HCT116 (cell line): ENCODE data around the gene FAM171A2. TPM values are rescaled to one million over a fixed set of nuclear protein-coding genes. Genes with fewer than 3 reads are reported as not detected.

ENCODE experiments used
- ATAC-seq: fragments of 200-7000 bp; cut with Tn5 transposase; 2 replicates; pipeline ENCODE4 v1.9.1; 2020; ENCODE audit warnings: mild to moderate bottlenecking, moderate library complexity
- BruUV-seq: library from RNA; stranded (reverse); fragments of 400-500 nt; replicated peaks from 2 replicates; lab custom pipeline; 2021; lab: Mats Ljungman, UMichigan
- CTCF ChIA-PET: fragments of 300-600 bp; sonication (Branson Sonifier 250); formaldehyde crosslinking; loops from one replicate; lab custom pipeline; 2021; ENCODE audit warnings: antibody characterized with exemption; lab: Charles Lee
- POLR2A ChIA-PET: fragments of 300-600, 350-600 bp; sonication (Branson Sonifier 250); formaldehyde crosslinking; loops from one replicate; lab custom pipeline; 2021; ENCODE audit warnings: antibody characterized with exemption; lab: Charles Lee
- RAD21 ChIA-PET, 2 experiments: fragments of 300-600 bp; sonication (Branson Sonifier 250); formaldehyde crosslinking; loops; one replicate each; lab custom pipeline; 2023; ENCODE audit warnings: low total read pairs in 2 of 2; ENCODE audit not compliant: uncharacterized antibody in 2 of 2, unreplicated experiment in 2 of 2, low non-redundant PET in 1 of 2; lab: Charles Lee
- DNase-seq: peaks from one replicate; pipeline ENCODE4 v3.0.0-alpha.2; 2010; ENCODE audit warnings: low read depth, low spot score
- H2AFZ ChIP-seq: fragments of 200-600 bp; shearing (Covaris generic), sonication (generic); 2 replicates; pipeline ENCODE4 v1.6.1; 2017; ENCODE audit warnings: low read depth, mixed run types, mixed read lengths, antibody characterized with exemption, low read length; ENCODE audit not compliant: poor library complexity, severe bottlenecking
- H3K27ac ChIP-seq: 2 replicates; pipeline ENCODE4 v1.5.1; 2012; ENCODE audit warnings: low read depth, low read length
- H3K27me3 ChIP-seq: fragments of 200-600 bp; sonication (generic); 2 replicates; pipeline ENCODE4 v1.6.1; 2016; ENCODE audit warnings: mixed run types, low read length, mixed read lengths; ENCODE audit not compliant: insufficient read depth
- H3K36me3 ChIP-seq, 2 experiments: fragments of 200-500 bp in 1 of 2; fragments of 200-600 bp in 1 of 2; sonication (Bioruptor generic) in 1 of 2; sonication (generic) in 1 of 2; 2 replicates each; pipeline versions ENCODE4 v1.5.1 to v1.6.1; 2014 to 2016; ENCODE audit warnings: low read length in 2 of 2, inconsistent platforms in 1 of 2, mixed read lengths in 1 of 2, mixed run types in 1 of 2; ENCODE audit not compliant: insufficient read depth in 2 of 2, control insufficient read depth in 1 of 2
- H3K4me1 ChIP-seq, 2 experiments: fragments of 200-600 bp in 1 of 2; sonication (generic) in 1 of 2; 2 replicates each; pipeline versions ENCODE4 v1.5.1 to v1.6.1; 2012 to 2017; ENCODE audit warnings: low read length in 2 of 2, inconsistent platforms in 1 of 2, mild to moderate bottlenecking in 1 of 2, mixed read lengths in 1 of 2, mixed run types in 1 of 2, moderate library complexity in 1 of 2; ENCODE audit not compliant: insufficient read depth in 2 of 2, control insufficient read depth in 1 of 2
- H3K4me2 ChIP-seq: fragments of 200-600 bp; sonication (generic); 2 replicates; pipeline ENCODE4 v1.6.1; 2017; ENCODE audit warnings: mixed run types, low read length, mixed read lengths
- H3K4me3 ChIP-seq, 2 experiments: fragments of 200-600 bp in 1 of 2; sonication (generic) in 1 of 2; replicated peaks in 1 of 2; 2 replicates each; pipeline ENCODE4 v1.5.1; 2011 to 2016; ENCODE audit warnings: low read length in 2 of 2, control low read depth in 1 of 2, low read depth in 1 of 2, mild to moderate bottlenecking in 1 of 2, mixed read lengths in 1 of 2, mixed run types in 1 of 2
- H3K79me2 ChIP-seq: fragments of 200-600 bp; sonication (generic); 2 replicates; pipeline ENCODE4 v1.6.1; 2017; ENCODE audit warnings: mild to moderate bottlenecking, mixed run types, low read length, moderate library complexity, mixed read lengths; ENCODE audit not compliant: insufficient read depth
- H3K9ac ChIP-seq: fragments of 200-600 bp; sonication (generic); 2 replicates; pipeline ENCODE4 v1.6.1; 2016; ENCODE audit warnings: low read length, mixed read lengths
- H3K9me2 ChIP-seq: fragments of 200-600 bp; sonication (generic), shearing (Covaris generic); 2 replicates; pipeline ENCODE4 v1.6.1; 2017; ENCODE audit warnings: mixed run types, mild to moderate bottlenecking, moderate library complexity; ENCODE audit not compliant: insufficient read depth
- H3K9me3 ChIP-seq, 2 experiments: fragments of 200-500 bp in 1 of 2; fragments of 200-600 bp in 1 of 2; sonication (Bioruptor generic) in 1 of 2; sonication (generic) in 1 of 2; 2 replicates each; pipeline ENCODE4 v1.6.1; 2014 to 2017; ENCODE audit warnings: low read length in 2 of 2, mixed read lengths in 2 of 2, inconsistent platforms in 1 of 2, low read depth in 1 of 2, mild to moderate bottlenecking in 1 of 2, mixed run types in 1 of 2, moderate library complexity in 1 of 2; ENCODE audit not compliant: control insufficient read depth in 1 of 2, insufficient read depth in 1 of 2
- H4K20me1 ChIP-seq: fragments of 200-600 bp; sonication (generic), shearing (Covaris generic); 2 replicates; pipeline ENCODE4 v1.6.1; 2017; ENCODE audit warnings: mixed run types, mild to moderate bottlenecking, moderate library complexity; ENCODE audit not compliant: insufficient read depth
- EGR1 ChIP-seq: IDR thresholded peaks from 2 replicates; pipeline ENCODE4 v1.6.1; 2012; ENCODE audit warnings: low read depth
- ELF1 ChIP-seq: IDR thresholded peaks from 2 replicates; pipeline ENCODE4 v1.6.1; 2012; ENCODE audit warnings: low read depth, borderline replicate concordance
- EZH2phosphoT487 ChIP-seq: fragments of 200-600 bp; IDR thresholded peaks from 2 replicates; pipeline ENCODE4 v1.6.1; 2018; ENCODE audit warnings: antibody characterized with exemption, borderline replicate concordance
- FOSL1 ChIP-seq: IDR thresholded peaks from 2 replicates; pipeline ENCODE4 v1.6.1; 2012; ENCODE audit warnings: low read depth
- JUND ChIP-seq: IDR thresholded peaks from 2 replicates; pipeline ENCODE4 v1.6.1; 2012
- RAD21 ChIP-seq: IDR thresholded peaks from 2 replicates; pipeline ENCODE4 v1.6.1; 2012; ENCODE audit warnings: low read depth, mild to moderate bottlenecking
- intact Hi-C: fragments of 100-400 bp; cut with micrococcal nuclease; formaldehyde crosslinking; loops from 2 replicates; pipeline ENCODE4 v1.10.0; 2022
- total RNA-seq: library from RNA; stranded (reverse); gene quantifications from one replicate; pipeline ENCODE4 v1.2.1, GENCODE V29; 2021; ENCODE audit not compliant: unreplicated experiment
- TF ChIP-seq, protein P1 (sequence below): IDR thresholded peaks from 2 replicates; pipeline ENCODE4 v1.6.1; 2011; ENCODE audit warnings: mild to moderate bottlenecking, low read length, moderate library complexity; ENCODE audit not compliant: insufficient replicate concordance; ENCODE audit errors: extremely low read depth

FAM171A2 gene
- total RNA-seq, 1 experiment from 2014 or later, result 18.0 TPM

DNA sequence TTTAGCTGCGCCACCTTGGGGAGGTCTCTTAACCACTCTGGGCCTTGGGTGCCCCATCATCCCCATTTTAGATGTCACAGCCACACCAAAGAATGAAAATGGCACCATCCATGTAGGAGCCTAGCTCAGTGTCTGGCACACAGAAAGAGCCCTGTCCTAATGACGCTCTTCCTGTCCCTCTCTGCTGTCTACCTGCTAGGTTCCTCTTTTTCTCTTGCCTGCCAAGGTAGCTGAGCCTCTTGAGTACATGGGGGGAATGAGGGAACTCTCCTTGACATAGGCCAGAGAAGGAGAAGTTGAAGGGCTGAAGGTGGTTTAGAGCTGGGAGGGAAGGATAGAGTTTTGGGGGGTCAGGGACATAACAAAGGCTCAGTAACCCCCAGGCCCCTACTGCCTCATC is 53.5 kb downstream of the FAM171A2 start:
- ChIA-PET CTCF (no interaction called here), RAD21 (no interaction called here), POLR2A (no interaction called here)
- DNase-seq (no peak), ATAC-seq (no peak)
- no peak overlapping the region for H2AFZ ChIP-seq
- intact Hi-C loops, result no loop called here
- H3K9me2 ChIP-seq, result no peaks in the 10 kb centered on the region
- no peaks in the 10 kb centered on the region for H3K79me2 ChIP-seq
- no peaks in the 10 kb centered on the region for H3K27me3 ChIP-seq
- H3K9ac ChIP-seq, result no peak overlapping the region
- H3K9me3 ChIP-seq, result no peaks in the 10 kb centered on the region
- H3K4me1 ChIP-seq, result peaks cover 3 to 37% of the 10 kb centered on the region in 2 experiments; a peak in 3 of 4 replicates
- no peak overlapping the region for H3K4me2 ChIP-seq
- no TSS peak for BruUV-seq
- H3K36me3 ChIP-seq, result no peaks in the 10 kb centered on the region
- no peak overlapping the region for H3K4me3 ChIP-seq
- no peak for TF ChIP-seq EGR1
- TF ChIP-seq RAD21, result no peak
- no peak for TF ChIP-seq EZH2phosphoT487
- TF ChIP-seq, protein P1, sequence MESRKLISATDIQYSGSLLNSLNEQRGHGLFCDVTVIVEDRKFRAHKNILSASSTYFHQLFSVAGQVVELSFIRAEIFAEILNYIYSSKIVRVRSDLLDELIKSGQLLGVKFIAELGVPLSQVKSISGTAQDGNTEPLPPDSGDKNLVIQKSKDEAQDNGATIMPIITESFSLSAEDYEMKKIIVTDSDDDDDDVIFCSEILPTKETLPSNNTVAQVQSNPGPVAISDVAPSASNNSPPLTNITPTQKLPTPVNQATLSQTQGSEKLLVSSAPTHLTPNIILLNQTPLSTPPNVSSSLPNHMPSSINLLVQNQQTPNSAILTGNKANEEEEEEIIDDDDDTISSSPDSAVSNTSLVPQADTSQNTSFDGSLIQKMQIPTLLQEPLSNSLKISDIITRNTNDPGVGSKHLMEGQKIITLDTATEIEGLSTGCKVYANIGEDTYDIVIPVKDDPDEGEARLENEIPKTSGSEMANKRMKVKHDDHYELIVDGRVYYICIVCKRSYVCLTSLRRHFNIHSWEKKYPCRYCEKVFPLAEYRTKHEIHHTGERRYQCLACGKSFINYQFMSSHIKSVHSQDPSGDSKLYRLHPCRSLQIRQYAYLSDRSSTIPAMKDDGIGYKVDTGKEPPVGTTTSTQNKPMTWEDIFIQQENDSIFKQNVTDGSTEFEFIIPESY, result no peak
- no peak for TF ChIP-seq FOSL1
- no peak for TF ChIP-seq ELF1
- H3K27ac ChIP-seq, result no peak overlapping the region
- H4K20me1 ChIP-seq, result no peaks in the 10 kb centered on the region

DNA sequence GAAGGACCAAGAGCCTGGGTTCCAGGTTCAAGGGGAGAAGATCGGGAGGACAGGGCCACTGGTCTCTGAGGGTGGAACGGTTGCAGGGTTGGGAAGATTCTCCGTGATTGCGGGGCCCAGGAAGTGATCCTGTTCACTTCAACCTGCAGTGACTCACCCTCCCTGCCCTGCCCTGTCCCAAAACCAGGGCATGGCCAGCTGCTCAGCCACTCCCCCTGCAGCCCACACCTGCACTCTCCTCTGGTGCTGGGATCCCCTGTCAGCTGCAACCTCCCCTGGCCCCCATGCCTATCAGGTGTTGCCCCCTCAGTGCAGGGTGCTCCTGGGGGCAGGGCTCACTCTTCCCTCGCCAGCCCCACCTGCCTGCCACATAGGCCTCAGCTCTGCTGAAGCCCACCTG is 54.2 kb downstream of the FAM171A2 start:
- no TSS peak for BruUV-seq
- Histone ChIP-seq H3K9me2 (no peaks in the 10 kb centered on the region), H3K27ac (no peak overlapping the region), H2AFZ (no peak overlapping the region), H3K4me2 (peak overlapping the region; percentile 69), H3K4me3 (no peak overlapping the region), H3K9ac (no peak overlapping the region), H3K36me3 (no peaks in the 10 kb centered on the region), H4K20me1 (no peaks in the 10 kb centered on the region), H3K27me3 (no peaks in the 10 kb centered on the region), H3K9me3 (no peaks in the 10 kb centered on the region), H3K79me2 (no peaks in the 10 kb centered on the region), H3K4me1 (peaks cover 3 to 31% of the 10 kb centered on the region in 2 experiments; a peak in 3 of 4 replicates)
- CTCF ChIA-PET, result no interaction called here
- DNase-seq (no peak), ATAC-seq (0 out of 2 replicates have a peak, but pooled peaks have one; percentile 23)
- POLR2A ChIA-PET, result no interaction called here
- TF ChIP-seq RAD21 (0 out of 2 replicates have a peak, but pooled peaks have one; percentile 27), JUND (no peak)
- intact Hi-C loops, result loop anchor here (2.0 kb wide), 1 partner anchor 75 kb away; no protein-coding TSS in a partner anchor
- RAD21 ChIA-PET, result no interaction called here
